HFF-Myc (cell line): ENCODE data around the gene GPBP1.

Experiments used
- DNase-seq: peaks from one replicate; pipeline ENCODE4 v3.0.0-alpha.2; 2011; ENCODE audit warnings: low read depth; ENCODE audit errors: extremely low read depth
- H3K4me3 ChIP-seq: replicated peaks from 2 replicates; pipeline ENCODE4 v1.5.1; 2011; ENCODE audit warnings: low read depth, mild to moderate bottlenecking, control low read depth, low read length
- TF ChIP-seq, protein P1 (sequence below): IDR thresholded peaks from 2 replicates; pipeline ENCODE4 v1.5.1; 2012; ENCODE audit warnings: mild to moderate bottlenecking, low read depth, low read length, control low read depth; ENCODE audit errors: missing control alignments

The GPBP1 gene

GRCh38 chr5:57249265-57249874 is 75.5 kb downstream of the GPBP1 start:
- no peak for DNase-seq
- TF ChIP-seq, protein P1, sequence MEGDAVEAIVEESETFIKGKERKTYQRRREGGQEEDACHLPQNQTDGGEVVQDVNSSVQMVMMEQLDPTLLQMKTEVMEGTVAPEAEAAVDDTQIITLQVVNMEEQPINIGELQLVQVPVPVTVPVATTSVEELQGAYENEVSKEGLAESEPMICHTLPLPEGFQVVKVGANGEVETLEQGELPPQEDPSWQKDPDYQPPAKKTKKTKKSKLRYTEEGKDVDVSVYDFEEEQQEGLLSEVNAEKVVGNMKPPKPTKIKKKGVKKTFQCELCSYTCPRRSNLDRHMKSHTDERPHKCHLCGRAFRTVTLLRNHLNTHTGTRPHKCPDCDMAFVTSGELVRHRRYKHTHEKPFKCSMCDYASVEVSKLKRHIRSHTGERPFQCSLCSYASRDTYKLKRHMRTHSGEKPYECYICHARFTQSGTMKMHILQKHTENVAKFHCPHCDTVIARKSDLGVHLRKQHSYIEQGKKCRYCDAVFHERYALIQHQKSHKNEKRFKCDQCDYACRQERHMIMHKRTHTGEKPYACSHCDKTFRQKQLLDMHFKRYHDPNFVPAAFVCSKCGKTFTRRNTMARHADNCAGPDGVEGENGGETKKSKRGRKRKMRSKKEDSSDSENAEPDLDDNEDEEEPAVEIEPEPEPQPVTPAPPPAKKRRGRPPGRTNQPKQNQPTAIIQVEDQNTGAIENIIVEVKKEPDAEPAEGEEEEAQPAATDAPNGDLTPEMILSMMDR = no peak
- no peak overlapping the region for H3K4me3 ChIP-seq

GRCh38 chr5:57258052-57258451 is 84.2 kb downstream of the GPBP1 start:
- no peak overlapping the region for H3K4me3 ChIP-seq
- TF ChIP-seq, protein P1 = no peak
- DNase-seq = no peak

GRCh38 chr5:57258943-57259342 is 85.1 kb downstream of the GPBP1 start:
- TF ChIP-seq, protein P1 = no peak
- H3K4me3 ChIP-seq = no peak overlapping the region
- DNase-seq = no peak

DNA sequence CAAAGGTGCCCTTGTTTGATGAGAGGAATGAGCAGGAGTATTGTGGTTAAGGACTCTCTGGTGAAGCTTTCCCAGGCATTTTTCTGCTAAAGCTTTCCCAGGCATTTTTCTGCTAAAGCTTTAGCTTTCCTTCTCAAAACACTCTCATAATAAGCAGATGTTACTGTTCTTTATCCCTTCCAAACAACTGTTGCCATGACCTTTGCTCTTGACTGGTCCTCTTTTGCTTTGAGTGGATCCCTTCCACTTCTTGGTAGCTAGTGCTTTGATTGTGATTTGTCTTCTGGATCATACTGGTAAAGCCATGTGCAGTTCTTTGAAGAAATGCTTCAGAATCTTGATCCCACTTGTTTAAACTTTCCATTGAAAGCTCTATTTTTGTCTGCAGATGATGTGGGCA is 85.8 kb downstream of the GPBP1 start:
- H3K4me3 ChIP-seq = no peak overlapping the region
- no peak for DNase-seq
- TF ChIP-seq, protein P1 = no peak

GRCh38 chr5:57262541-57262940 is 88.7 kb downstream of the GPBP1 start:
- TF ChIP-seq, protein P1 = no peak
- no peak overlapping the region for H3K4me3 ChIP-seq
- no peak for DNase-seq

DNA sequence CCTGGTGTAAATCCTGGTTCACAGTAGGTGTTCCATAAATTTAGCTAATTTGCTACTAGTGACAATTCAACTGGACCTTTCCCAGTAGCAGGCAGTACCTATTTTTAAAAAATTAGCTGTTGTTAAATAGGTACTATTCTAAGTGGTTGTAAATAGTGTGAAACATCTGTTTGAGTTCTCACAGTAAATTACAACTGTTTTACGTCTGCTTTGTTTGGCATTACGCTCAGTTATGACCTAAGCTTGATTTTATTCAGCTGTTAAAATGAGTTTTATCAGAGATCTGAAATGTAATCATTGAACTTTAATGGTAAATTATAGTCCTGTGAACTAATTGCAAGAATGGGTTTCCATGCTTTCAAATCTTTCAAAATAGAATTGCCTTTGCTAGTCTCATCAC is 93.9 kb downstream of the GPBP1 start:
- TF ChIP-seq, protein P1 = no peak
- no peak for DNase-seq
- no peak overlapping the region for H3K4me3 ChIP-seq

DNA sequence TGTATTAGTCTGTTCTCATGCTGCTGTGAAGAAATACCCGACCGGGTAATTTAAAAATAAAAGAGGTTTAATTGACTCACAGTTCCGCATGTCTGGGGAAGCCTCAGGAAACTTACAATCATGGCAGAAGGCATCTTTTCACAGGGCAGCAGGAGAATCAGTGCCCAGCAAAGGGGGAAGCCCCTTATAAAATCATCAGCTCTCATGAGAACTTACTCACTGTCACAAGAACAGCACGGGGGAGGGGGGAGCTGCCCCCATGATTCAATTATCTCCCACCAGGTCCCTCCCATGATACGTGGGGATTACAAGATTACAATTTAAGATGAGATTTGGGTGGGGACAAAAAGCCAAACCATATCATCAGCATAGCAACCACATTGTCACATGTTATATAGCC is 102.5 kb downstream of the GPBP1 start:
- TF ChIP-seq, protein P1 = no peak
- no peak overlapping the region for H3K4me3 ChIP-seq
- DNase-seq = no peak
